ENCODE data around the gene DYNLT4. TPM values are rescaled to one million over a fixed set of nuclear protein-coding genes. Genes with fewer than 3 reads are reported as not detected.

DYNLT4 gene
- polyA plus RNA-seq, 1 of the 3 experiments (the other 2 are of a cell fraction), result 0.61 TPM

GRCh38 chr1:44778705-44779576, 28.2 kb downstream of the DYNLT4 start:
- peak overlapping the region; percentile 98 for H3K4me2 ChIP-seq
- H4K20me1 ChIP-seq (ENCODE audit: insufficient read depth), result peaks cover 41% of the 10 kb centered on the region
- H2AFZ ChIP-seq (ENCODE audit: low read depth), result no peak overlapping the region
- H3K36me3 ChIP-seq (replicated peaks in 1 of 2; ENCODE audit: control insufficient read depth in 1 of 2, insufficient read depth in 2 of 2, low read length in 1 of 2), result peaks cover 22 to 58% of the 10 kb centered on the region in 2 experiments
- H3K79me2 ChIP-seq (ENCODE audit: insufficient read depth), result peaks cover 56% of the 10 kb centered on the region
- TF ChIP-seq IRF3 (IDR thresholded peaks at IDR 0.05; ENCODE audit: low read depth, low read length) (no peak), ELF1 (IDR thresholded peaks at IDR 0.05) (no peak), EP300 (IDR thresholded peaks at IDR 0.05; ENCODE audit: borderline replicate concordance in 1 of 2, low read depth in 1 of 2, low read length in 1 of 2) (no peak), CHD2 (IDR thresholded peaks at IDR 0.05; ENCODE audit: low read length, partially characterized antibody) (no peak), TEAD4 (IDR thresholded peaks at IDR 0.05; ENCODE audit: borderline replicate concordance, insufficient read depth) (no peak)
- POLR2A ChIA-PET, result interaction anchor here (0.6 kb wide), 1 partner anchor 36 kb away, joined by 3 read pairs; no protein-coding TSS in a partner anchor
- no peaks in the 10 kb centered on the region for H3K27me3 ChIP-seq (ENCODE audit: insufficient read depth)
- H3K27ac ChIP-seq (ENCODE audit: low read depth in 2 of 2, low read length in 1 of 2), result no peak overlapping the region
- no peak overlapping the region for H3K4me3 ChIP-seq (ENCODE audit: low read depth in 2 of 2, low read length in 1 of 2)
- H3K9me2 ChIP-seq, result no peaks in the 10 kb centered on the region
- peaks cover 69% of the 10 kb centered on the region for H3F3A ChIP-seq (replicated peaks; ENCODE audit: insufficient read depth)
- CTCF ChIA-PET, result interaction anchor here (1.3 kb wide), 1 partner anchor 21 kb away, joined by 4 read pairs; the partner anchor contains the start of gene PLK3
- WGBS (ENCODE audit: low lambda C conversion rate), result 99% methylated on average over 5 of the region's 6 CpGs
- no peak for DNase-seq
- peaks cover 14 to 20% of the 10 kb centered on the region in 2 experiments; a peak in 3 of 4 replicates for H3K4me1 ChIP-seq (ENCODE audit: control insufficient read depth in 1 of 2, insufficient read depth in 2 of 2, low read depth in 1 of 2, low read length in 1 of 2)
- no peak overlapping the region for H3K9ac ChIP-seq
- no peaks in the 10 kb centered on the region for H3K9me3 ChIP-seq

- DNase-seq, result no peak
- H3F3A ChIP-seq (replicated peaks; ENCODE audit: insufficient read depth), result peaks cover 69% of the 10 kb centered on the region
- no peaks in the 10 kb centered on the region for H3K27me3 ChIP-seq (ENCODE audit: insufficient read depth)
- H3K9me2 ChIP-seq, result no peaks in the 10 kb centered on the region
- WGBS (ENCODE audit: low lambda C conversion rate), result 81% methylated on average over 8 of the region's 13 CpGs
- peaks cover 56% of the 10 kb centered on the region for H3K79me2 ChIP-seq (ENCODE audit: insufficient read depth)
- POLR2A ChIA-PET, result interaction anchor here (1.1 kb wide), 1 partner anchor 15 kb away, joined by 3 read pairs; no protein-coding TSS in a partner anchor
- no peak overlapping the region for H2AFZ ChIP-seq (ENCODE audit: low read depth)
- CTCF ChIA-PET, result interaction anchor here (0.7 to 1.1 kb wide), 3 partner anchors 9 to 65 kb away, joined by 3 to 7 read pairs (median 5); no protein-coding TSS in a partner anchor
- peak overlapping the region; percentile 93; the same call in 1 of the 2 replicates for H3K9ac ChIP-seq
- H4K20me1 ChIP-seq (ENCODE audit: insufficient read depth), result peaks cover 41% of the 10 kb centered on the region
- no peak for TF ChIP-seq ELF1 (IDR thresholded peaks at IDR 0.05)
- TF ChIP-seq SIN3A (IDR thresholded peaks at IDR 0.05; ENCODE audit: borderline replicate concordance, low read depth, low read length), result no peak
- no peak for TF ChIP-seq PBX3 (IDR thresholded peaks at IDR 0.05)
- no peak for TF ChIP-seq NFIC (IDR thresholded peaks at IDR 0.05; ENCODE audit: borderline replicate concordance)
- no peak for TF ChIP-seq EZH2phosphoT487 (IDR thresholded peaks at IDR 0.05; ENCODE audit: borderline replicate concordance, low read depth)
- TF ChIP-seq IRF3 (IDR thresholded peaks at IDR 0.05; ENCODE audit: low read depth, low read length), result no peak
- H3K27ac ChIP-seq (ENCODE audit: low read depth in 2 of 2, low read length in 1 of 2), result 0 out of 4 replicates have a peak overlapping the region, but pooled peaks of 1 of the 2 experiments have one; percentile 12
- H3K4me2 ChIP-seq, result peak overlapping the region; percentile 98
- H3K36me3 ChIP-seq (replicated peaks in 1 of 2; ENCODE audit: control insufficient read depth in 1 of 2, insufficient read depth in 2 of 2, low read length in 1 of 2), result peaks cover 22 to 58% of the 10 kb centered on the region in 2 experiments
- H3K4me1 ChIP-seq (ENCODE audit: control insufficient read depth in 1 of 2, insufficient read depth in 2 of 2, low read depth in 1 of 2, low read length in 1 of 2), result peaks cover 14 to 16% of the 10 kb centered on the region in 2 experiments; a peak in 3 of 4 replicates
- peak overlapping the region in 1 of 2 experiments; percentile 54; a peak in 1 of 4 replicates for H3K4me3 ChIP-seq (ENCODE audit: low read depth in 2 of 2, low read length in 1 of 2)
- no peaks in the 10 kb centered on the region for H3K9me3 ChIP-seq
These were observed 29.0 kb downstream of the DYNLT4 start for GRCh38 chr1:44777969-44778635.
